ENCODE measurements around the gene FOXD4.
"Not testable (repeated sequence)": the region's sequence is repeated elsewhere in the genome, so short reads cannot be mapped to it uniquely, and the experiment has no call there.

FOXD4 gene

DNA sequence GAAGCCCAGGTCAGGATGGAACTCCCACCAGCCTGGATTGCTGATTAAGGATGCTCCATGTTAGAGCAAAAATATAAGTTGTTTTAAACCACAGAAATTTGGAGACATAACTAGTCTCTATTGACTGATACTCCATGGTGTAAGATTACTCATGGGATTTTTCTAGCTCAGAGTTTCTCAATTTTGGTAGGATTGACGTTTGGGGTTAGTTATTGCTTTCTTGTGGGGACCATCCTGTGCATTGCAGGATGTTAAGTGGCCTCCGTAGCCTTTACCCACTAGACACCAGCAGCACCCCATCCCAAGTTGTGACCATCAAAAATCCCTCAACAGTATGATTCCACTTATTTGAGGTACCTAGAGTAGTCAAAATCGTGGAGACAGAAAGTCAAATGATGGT is 19.4 kb downstream of the FOXD4 start:
- DNase-seq (ENCODE audit: low spot score); H3K4me3 ChIP-seq; H3K27ac ChIP-seq: not testable (repeated sequence)

DNA sequence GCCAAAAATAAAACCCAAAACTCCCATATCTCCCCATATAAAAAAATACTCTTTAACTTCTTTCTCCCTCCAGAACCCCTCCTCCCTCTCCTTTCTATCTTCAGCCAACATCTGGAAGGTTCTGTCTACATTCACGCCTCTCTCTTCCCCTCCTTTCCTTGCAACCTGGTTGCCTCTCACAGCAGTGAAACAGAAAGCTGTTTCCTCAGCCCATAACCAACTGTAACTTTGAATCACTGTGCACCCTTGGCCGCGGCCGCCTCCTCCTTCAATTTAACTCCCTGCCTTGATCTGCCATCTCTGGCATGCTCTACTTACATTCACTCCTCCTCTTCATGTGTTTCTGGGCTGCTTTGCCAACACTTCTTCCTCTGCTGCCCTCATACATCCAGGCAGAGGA is 23.2 kb downstream of the FOXD4 start:
- not testable (repeated sequence) for H3K27ac ChIP-seq; DNase-seq (ENCODE audit: low spot score); H3K4me3 ChIP-seq

DNA sequence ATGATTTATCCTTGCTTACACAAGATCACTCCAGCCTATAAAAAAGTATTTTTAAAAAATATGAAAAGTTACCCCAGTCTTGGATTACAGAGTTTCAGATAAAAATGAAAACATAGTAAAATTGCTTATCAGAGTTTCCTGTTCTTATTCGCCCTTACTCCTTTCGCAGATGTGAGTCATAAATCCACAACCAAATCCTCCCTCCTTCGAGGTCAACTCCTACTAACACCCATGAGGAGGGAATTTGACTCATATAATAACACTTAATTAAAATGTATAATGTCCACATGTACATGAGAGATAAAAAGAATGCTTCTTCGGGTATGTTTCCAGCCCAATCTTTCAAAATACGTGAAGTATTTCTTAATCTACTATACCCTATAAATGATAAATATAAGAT is 23.9 kb downstream of the FOXD4 start:
- not testable (repeated sequence) for H3K4me3 ChIP-seq; H3K27ac ChIP-seq; DNase-seq (ENCODE audit: low spot score)

DNA sequence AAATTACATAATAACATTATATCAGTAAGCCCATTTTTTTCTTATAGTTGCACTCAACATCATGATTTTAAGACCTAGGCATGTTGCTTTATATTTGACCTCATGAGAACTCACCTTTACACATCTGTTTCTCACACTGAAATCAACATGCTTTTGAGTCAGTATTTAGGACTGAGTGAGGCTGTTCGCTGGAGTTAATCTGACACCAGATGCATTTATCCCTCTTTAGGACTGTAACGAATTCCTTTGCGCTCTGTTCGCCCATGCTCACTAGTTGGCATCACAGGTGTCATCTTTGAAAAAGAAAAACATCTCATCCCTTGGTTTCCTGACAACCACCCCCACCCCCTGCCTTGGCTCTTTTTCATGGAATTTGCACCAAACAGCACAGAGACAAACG is 24.3 kb downstream of the FOXD4 start:
- H3K4me3 ChIP-seq; H3K27ac ChIP-seq; DNase-seq (ENCODE audit: low spot score): not testable (repeated sequence)

DNA sequence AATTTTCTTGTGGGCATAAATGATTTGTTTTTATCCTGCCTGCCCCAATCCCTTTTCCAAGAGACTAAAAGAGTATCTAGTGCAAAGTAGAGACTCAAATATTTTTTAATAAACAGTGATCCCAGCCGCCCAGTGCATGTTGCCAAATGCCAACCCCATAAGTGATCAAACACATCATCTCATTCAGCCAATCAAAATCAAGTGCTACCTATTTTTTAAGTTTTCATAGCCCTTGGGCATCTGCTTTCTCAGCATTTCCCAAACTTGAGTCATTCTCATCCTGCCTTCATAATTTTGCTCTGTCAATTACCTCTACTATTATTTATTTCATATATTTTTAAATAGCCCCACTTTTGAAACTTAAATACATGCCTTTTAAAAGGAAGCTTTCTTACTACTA is 27.4 kb downstream of the FOXD4 start:
- DNase-seq (ENCODE audit: low spot score); H3K27ac ChIP-seq; H3K4me3 ChIP-seq: not testable (repeated sequence)

DNA sequence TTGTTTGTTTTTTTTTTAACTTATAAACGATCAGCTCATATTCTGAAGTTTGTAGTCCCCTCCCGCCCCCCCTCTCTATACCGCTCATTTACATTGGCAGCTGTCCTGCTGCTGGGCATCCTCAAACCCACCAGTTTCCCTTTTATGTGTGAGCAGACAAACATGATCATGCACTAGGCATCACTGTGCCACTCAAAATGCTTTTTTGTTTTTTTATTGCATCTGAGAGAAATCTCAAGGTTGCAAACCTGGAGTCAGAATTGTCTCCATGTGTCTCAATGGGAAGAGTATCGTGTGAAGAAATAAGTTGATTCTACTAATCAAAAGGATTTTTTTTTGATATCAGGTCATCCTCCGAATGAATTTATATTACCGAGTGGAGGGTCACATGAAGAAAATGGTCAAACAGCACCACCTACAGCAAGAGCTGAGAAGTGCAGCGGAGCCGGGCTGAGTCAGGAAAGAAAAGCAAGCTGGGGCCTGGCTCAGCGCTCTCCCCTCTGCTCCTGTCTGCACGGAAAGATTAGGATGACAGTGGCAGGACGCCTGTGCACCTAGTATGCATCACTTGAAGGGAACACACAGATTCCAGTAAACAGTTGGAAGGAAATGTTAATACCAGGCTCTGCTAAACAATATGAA is 29.7 kb downstream of the FOXD4 start:
- DNase-seq (ENCODE audit: low spot score); H3K27ac ChIP-seq; H3K4me3 ChIP-seq: not testable (repeated sequence)

DNA sequence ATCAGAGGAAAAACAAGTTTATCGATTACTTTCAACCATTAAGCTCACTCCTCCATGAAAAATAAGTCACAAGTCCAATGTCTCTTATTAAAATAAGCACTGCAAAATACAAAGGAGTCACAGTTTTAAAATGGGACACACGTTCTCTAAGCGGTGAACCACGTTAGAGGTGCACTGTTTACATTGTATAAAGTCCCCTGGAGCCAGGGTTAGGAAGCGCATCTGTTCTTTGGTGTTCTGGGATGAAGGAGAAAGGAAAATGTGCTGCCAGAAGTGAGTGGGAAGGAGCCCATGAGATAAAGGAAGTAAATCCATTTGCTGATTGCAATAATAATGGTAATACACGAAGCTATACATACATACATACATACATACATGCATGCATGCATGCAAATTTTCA is 30.4 kb downstream of the FOXD4 start:
- H3K27ac ChIP-seq; DNase-seq (ENCODE audit: low spot score); H3K4me3 ChIP-seq: not testable (repeated sequence)

DNA sequence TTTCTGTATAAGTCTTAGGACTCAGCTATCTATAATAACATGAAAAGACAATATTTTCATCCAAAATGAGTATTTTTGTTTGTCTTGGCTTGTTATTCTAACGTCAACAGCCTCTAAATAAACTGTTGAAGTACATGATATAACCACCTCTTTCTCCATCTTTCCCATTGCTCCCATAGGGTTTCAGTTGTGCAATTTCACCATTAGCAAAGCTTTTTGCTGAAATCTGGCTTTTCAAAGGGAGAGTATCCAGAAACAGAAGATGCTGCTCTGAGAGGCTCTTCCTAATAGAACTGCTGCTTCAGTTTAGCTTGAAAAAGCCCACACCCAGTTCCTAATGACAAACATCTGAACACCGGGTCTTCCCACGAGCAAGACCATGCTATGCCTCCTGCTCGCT is 31.1 kb downstream of the FOXD4 start:
- not testable (repeated sequence) for H3K27ac ChIP-seq; H3K4me3 ChIP-seq; DNase-seq (ENCODE audit: low spot score)

DNA sequence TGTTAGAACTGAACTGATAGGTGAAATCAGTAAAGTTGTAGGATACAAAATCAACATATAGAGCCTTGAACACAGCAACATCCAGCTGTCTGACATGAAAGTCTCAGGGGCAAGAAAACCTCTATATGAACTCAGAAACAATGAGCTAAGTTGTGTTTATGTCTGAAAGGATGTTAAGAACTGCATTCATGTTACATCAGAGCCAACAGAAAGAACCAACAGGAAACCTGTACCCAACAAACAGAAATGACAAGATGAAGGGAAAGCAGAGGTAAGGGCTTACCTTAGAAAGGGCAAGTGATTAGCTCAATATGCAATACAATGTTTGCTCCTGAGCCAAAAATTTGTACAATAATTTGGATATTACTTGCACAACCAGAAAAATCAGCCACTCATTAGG is 31.5 kb downstream of the FOXD4 start:
- not testable (repeated sequence) for H3K4me3 ChIP-seq; H3K27ac ChIP-seq; DNase-seq (ENCODE audit: low spot score)

DNA sequence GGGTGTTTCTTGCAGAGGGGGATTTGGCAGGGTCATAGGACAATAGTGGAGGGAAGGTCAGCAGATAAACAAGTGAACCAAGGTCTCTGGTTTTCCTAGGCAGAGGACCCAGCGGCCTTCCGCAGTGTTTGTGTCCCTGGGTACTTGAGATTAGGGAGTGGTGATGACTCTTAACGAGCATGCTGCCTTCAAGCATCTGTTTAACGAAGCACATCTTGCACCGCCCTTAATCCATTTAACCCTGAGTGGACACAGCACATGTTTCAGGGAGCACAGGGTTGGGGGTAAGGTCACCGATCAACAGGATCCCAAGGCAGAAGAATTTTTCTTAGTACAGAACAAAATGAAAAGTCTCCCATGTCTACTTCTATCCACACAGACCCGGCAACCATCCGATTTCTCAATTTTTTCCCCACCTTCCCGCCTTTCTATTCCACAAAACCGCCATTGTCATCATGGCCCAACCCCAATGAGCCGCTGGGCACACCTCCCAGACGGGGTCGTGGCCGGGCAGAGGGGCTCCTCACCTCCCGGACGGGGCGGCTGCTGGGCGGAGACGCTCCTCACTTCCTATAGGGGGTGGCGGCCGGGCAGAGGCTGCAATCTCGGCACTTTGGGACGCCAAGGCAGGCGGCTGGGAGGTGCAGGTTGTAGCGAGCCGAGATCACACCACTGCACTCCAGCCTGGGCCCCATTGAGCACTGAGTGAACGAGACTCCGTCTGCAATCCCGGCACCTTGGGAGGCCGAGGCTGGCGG is 35.1 kb downstream of the FOXD4 start:
- DNase-seq (ENCODE audit: low spot score) = not testable (repeated sequence)

DNA sequence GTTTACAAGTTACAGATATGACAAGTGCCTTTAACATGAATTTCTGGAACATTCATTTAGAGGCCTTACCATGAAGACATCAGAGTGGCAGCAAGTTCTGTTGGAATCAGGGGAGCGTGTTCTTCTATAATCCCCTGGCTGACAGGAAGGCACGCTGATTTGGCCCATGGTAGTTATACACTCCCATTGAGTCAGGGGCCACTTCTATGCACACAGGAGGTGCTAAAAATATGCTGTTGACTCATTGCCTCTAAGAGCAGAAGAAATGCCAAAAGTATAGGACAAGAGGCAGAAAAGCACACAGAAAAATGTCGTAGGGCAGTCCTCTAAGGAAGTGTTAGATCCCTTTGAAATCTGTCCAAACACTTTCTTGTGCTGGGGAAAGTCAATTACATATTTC is 39.9 kb downstream of the FOXD4 start:
- not testable (repeated sequence) for H3K4me3 ChIP-seq; H3K27ac ChIP-seq; DNase-seq (ENCODE audit: low spot score)

More for the DNA sequence above, 35.1 kb downstream of the FOXD4 start:
- not testable (repeated sequence) for H3K4me3 ChIP-seq, H3K27ac ChIP-seq

DNA sequence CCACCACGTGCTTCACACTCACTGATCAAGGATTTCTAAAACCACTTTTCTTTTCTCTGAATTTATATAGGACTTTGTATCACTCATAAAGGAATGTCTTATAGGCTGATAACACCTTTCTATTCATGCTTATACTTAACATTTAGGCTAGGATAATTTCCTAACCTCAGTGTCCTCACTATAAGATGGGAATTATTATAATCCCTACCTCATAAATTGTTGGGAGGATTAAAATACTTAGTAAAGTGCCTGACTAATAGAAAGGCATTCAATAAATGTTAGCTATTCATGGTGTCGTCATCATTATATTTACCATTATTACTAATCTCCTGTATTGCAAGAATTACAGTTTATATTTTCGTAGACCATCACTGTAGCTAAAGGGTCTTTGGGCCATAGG is 41.8 kb downstream of the FOXD4 start:
- not testable (repeated sequence) for H3K27ac ChIP-seq; H3K4me3 ChIP-seq; DNase-seq (ENCODE audit: low spot score)

DNA sequence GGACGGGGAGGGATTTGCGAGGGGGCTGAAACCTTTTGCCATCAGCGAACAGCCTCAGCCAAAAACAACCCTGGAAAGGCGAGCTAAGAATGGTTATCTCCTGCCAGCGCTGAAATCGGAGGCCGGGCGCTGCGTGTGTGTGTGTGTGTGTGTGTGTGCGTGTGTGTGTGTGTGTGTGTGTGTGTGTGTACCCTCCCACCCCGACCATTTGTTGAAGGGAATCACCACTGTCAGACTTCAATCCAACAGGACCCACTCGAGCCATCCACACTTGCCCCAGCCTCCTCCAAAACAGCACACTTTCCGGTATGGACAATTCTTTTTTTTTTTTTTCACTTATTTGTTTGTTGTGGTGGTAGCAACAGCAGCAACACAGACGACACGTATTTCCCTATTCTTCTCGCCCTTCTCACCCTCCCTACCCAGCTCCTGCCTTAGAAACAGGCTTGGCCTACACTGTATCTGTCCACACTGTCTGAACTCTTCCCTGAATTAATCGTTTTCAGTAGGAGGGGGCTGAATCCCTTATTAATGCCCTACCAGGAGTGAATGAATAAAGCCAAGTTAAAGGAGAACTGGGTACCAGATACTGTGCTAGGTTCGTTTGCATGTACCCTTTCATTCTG is 44.2 kb downstream of the FOXD4 start:
- DNase-seq (ENCODE audit: low spot score) = not testable (repeated sequence)
- peak overlapping the region; percentile 69 for H3K4me3 ChIP-seq
- peak overlapping the region in 1 of 2 donors; percentile 41 for H3K27ac ChIP-seq

DNA sequence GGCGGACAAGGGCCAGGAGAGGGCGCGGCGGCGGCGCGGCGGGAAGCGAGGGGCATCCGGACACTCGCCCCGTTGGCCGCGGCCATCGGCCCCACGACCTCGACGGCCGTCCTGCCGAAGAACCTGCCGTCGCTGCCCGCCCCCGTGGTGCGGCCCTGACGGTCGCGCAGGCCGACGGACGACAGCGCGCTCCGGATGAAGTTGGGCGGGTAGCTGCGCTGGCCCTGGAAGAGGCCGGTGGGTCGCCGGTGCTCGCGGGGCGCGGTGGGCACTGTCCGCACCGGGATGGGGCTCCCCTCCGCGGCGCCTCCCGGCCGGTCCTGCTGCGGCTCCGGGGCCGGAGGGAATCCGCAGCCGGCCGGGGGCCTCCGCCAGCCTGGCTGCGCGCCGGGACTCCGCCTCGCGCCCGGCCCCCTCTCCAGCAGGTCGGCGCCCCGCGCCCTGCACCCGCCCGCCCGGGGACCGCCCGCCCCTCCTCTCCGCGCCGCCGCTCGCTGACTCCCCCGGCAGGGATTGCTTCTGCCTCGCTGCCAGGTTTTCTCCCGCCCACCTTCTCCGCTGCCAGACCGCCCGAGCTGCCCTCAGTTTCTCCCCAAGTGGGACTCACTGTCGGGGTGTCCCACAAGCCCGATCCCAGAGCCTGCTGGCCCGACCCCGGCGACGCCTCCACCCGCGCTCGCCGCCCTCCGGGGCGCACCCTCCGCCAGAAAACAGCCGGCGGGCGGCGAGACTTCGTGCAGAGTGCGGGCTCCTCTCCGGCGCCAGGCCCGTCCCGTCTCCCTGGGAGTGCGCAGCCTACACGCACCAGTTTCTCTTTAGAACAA is 44.9 kb downstream of the FOXD4 start:
- Histone ChIP-seq H3K27ac (peak overlapping the region in 1 of 2 donors; percentile 41), H3K4me3 (peak overlapping the region; percentile 69)
- DNase-seq (ENCODE audit: low spot score) = not testable (repeated sequence)
